ENCODE results near the gene MMRN2. TPM values are rescaled to one million over a fixed set of nuclear protein-coding genes. Genes with fewer than 3 reads are reported as not detected.

Gene MMRN2
- total RNA-seq, 1 experiment from 2014 or later = 13.4 TPM

GRCh38 chr10:86956195-86956847 lies 1.1 kb downstream of the MMRN2 start:
- TF ChIP-seq EZH2 (IDR thresholded peaks at IDR 0.05; ENCODE audit: low read depth) (no peak), CTCF (conservative IDR thresholded peaks at IDR 0.05) (no peak)
- Histone ChIP-seq H3K9me3 (ENCODE audit: insufficient read depth, low read depth) (no peaks in the 10 kb centered on the region), H3K27me3 (ENCODE audit: insufficient read depth, low read depth) (no peaks in the 10 kb centered on the region), H3K4me3 (no peak overlapping the region), H3F3A (ENCODE audit: insufficient read depth, low read depth) (peaks cover 11% of the 10 kb centered on the region), H3K79me2 (ENCODE audit: low read depth) (no peaks in the 10 kb centered on the region), H3K4me2 (no peak overlapping the region), H4K20me1 (ENCODE audit: insufficient read depth) (no peaks in the 10 kb centered on the region), H3K4me1 (replicated peaks; ENCODE audit: insufficient read depth) (peaks cover 51% of the 10 kb centered on the region), H3K36me3 (ENCODE audit: low read depth) (no peaks in the 10 kb centered on the region), H3K27ac (no peak overlapping the region), H2AFZ (no peak overlapping the region), H3K9me2 (ENCODE audit: insufficient read depth) (no peaks in the 10 kb centered on the region)
- no peak for DNase-seq
- BruUV-seq (replicated peaks) = no TSS peak
- intact Hi-C loops (cut with micrococcal nuclease; ENCODE audit: unreplicated experiment) = loop anchor here (5.0 kb wide), 1 partner anchor 554 kb away; no protein-coding TSS in a partner anchor
- POLR2A ChIA-PET (ENCODE audit: unreplicated experiment) = no interaction called here
- CTCF ChIA-PET = no interaction called here

GRCh38 chr10:86955501-86956194 lies 1.8 kb downstream of the MMRN2 start:
- BruUV-seq (replicated peaks) = no TSS peak
- H3F3A ChIP-seq (ENCODE audit: insufficient read depth, low read depth) = peaks cover 4% of the 10 kb centered on the region; the same call in 1 of the 2 replicates
- no peaks in the 10 kb centered on the region for H3K9me3 ChIP-seq (ENCODE audit: insufficient read depth, low read depth)
- intact Hi-C loops (cut with micrococcal nuclease; ENCODE audit: unreplicated experiment) = loop anchor here (5.0 kb wide), 1 partner anchor 553 kb away; no protein-coding TSS in a partner anchor
- no peaks in the 10 kb centered on the region for H3K9me2 ChIP-seq (ENCODE audit: insufficient read depth)
- no peaks in the 10 kb centered on the region for H3K27me3 ChIP-seq (ENCODE audit: insufficient read depth, low read depth)
- no peaks in the 10 kb centered on the region for H3K36me3 ChIP-seq (ENCODE audit: low read depth)
- no peaks in the 10 kb centered on the region for H3K79me2 ChIP-seq (ENCODE audit: low read depth)
- no peak overlapping the region for H3K4me2 ChIP-seq
- POLR2A ChIA-PET (ENCODE audit: unreplicated experiment) = no interaction called here
- no peak overlapping the region for H3K4me3 ChIP-seq
- DNase-seq = no peak
- CTCF ChIA-PET = no interaction called here
- TF ChIP-seq EZH2 (IDR thresholded peaks at IDR 0.05; ENCODE audit: low read depth) (no peak), CTCF (conservative IDR thresholded peaks at IDR 0.05) (no peak)
- H3K4me1 ChIP-seq (replicated peaks; ENCODE audit: insufficient read depth) = peaks cover 44% of the 10 kb centered on the region
- H2AFZ ChIP-seq = no peak overlapping the region
- H4K20me1 ChIP-seq (ENCODE audit: insufficient read depth) = no peaks in the 10 kb centered on the region
- H3K27ac ChIP-seq = no peak overlapping the region

DNA sequence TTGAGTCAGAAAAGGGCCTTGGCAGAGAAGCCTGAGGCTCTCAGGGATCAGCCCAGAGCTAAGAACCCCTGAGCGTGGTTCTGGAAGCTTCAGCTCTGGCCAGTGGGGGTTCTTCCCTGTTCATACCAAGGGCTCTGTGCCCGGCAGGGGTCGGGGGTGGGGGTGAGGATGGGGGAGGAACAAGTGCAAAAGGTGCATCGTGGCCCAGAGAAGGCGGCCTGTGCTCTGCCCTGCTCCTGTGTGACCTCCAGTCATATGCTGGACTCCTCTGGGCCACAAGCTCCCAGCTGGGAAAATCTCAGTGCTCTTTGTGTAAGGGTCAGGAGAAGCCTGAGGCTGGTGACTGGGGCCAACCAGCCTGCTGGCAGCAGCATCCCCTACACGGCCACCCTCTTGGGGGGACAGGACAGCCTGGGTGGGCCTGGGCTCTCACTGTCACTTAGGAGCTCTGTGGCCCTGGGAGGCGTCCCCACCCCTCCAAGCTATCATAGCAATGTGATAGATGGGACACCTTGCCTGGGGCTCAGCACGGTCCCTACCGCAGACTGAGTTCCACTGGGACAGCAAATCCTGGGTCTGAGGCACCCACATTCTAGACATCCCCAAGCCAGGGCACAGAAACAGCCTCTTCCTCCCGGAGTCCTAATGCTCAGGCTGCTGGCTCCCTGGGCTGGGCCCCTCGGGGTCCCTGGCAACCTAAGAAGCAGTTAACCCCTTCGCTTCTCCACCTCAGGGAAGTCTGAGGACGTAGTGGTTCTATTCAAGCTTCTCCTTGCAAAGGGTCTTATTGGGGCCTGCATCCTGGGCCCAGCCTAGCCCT lies 2.5 kb downstream of the MMRN2 start:
- Histone ChIP-seq H3K9me2 (ENCODE audit: insufficient read depth) (no peaks in the 10 kb centered on the region), H3K4me1 (replicated peaks; ENCODE audit: insufficient read depth) (peaks cover 42% of the 10 kb centered on the region), H3K36me3 (ENCODE audit: low read depth) (no peaks in the 10 kb centered on the region), H4K20me1 (ENCODE audit: insufficient read depth) (no peaks in the 10 kb centered on the region), H3K27ac (no peak overlapping the region), H3K27me3 (ENCODE audit: insufficient read depth, low read depth) (no peaks in the 10 kb centered on the region), H3F3A (ENCODE audit: insufficient read depth, low read depth) (no peaks in the 10 kb centered on the region), H3K79me2 (ENCODE audit: low read depth) (no peaks in the 10 kb centered on the region), H3K4me3 (no peak overlapping the region), H2AFZ (no peak overlapping the region), H3K4me2 (no peak overlapping the region), H3K9me3 (ENCODE audit: insufficient read depth, low read depth) (no peaks in the 10 kb centered on the region)
- TF ChIP-seq CTCF (conservative IDR thresholded peaks at IDR 0.05) (no peak), EZH2 (IDR thresholded peaks at IDR 0.05; ENCODE audit: low read depth) (no peak)
- DNase-seq = no peak
- no TSS peak for BruUV-seq (replicated peaks)
- POLR2A ChIA-PET (ENCODE audit: unreplicated experiment) = no interaction called here
- CTCF ChIA-PET = no interaction called here
- intact Hi-C loops (cut with micrococcal nuclease; ENCODE audit: unreplicated experiment) = loop anchor here (5.0 kb wide), 1 partner anchor 553 kb away; no protein-coding TSS in a partner anchor

Measured in PC-9 (cell line).